ENCODE results near the gene SPATA6.

SPATA6 gene

DNA sequence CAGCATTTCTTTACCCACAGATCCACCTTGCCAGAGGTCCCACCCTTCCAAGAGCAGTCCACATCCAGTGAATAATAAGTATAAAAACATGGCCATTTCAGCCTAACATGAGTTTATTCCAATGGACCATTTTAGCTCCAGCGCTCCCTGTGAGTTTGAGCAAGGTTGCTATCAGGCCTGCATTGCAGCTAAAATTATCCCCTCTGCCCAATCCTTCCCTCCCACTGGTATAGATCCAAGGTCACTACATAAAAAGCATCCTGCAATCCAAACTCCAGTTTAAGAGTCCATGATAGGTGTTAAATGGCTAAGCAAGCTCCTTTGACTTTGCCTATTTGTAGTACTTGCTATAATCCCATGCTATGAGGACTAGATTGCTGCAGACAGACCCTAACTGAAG is 213.9 kb downstream of the SPATA6 start:
- Histone ChIP-seq H3K9me3 (ENCODE audit: control insufficient read depth, insufficient read depth, low read depth, low read length) (no peaks in the 10 kb centered on the region; the same call in 1 of the 2 replicates), H3K36me3 (ENCODE audit: control insufficient read depth in 2 of 2, insufficient read depth in 1 of 2, low read length in 2 of 2) (no peaks in the 10 kb centered on the region), H3K4me3 (ENCODE audit: low read depth, low read length) (no peak overlapping the region), H3K4me1 (ENCODE audit: control insufficient read depth, insufficient read depth, low read length) (no peaks in the 10 kb centered on the region), H3K27ac (ENCODE audit: extremely low read depth, low read depth, low read length) (no peak overlapping the region)
- ChIA-PET POLR2A (no interaction called here), CTCF (no interaction called here)
- TF ChIP-seq ZNF423 (tag by site-specific recombination; IDR thresholded peaks at IDR 0.05), result no peak
- TF ChIP-seq ZNF221 (tag by site-specific recombination; IDR thresholded peaks at IDR 0.05; ENCODE audit: borderline replicate concordance), result no peak
- no peak for TF ChIP-seq ZNF239 (tag by site-specific recombination; IDR thresholded peaks at IDR 0.05)
- no peak for TF ChIP-seq SETDB1 (IDR thresholded peaks at IDR 0.05; ENCODE audit: insufficient read length, low read length)
- no peak for TF ChIP-seq RBAK (tag by site-specific recombination; IDR thresholded peaks at IDR 0.05)

DNA sequence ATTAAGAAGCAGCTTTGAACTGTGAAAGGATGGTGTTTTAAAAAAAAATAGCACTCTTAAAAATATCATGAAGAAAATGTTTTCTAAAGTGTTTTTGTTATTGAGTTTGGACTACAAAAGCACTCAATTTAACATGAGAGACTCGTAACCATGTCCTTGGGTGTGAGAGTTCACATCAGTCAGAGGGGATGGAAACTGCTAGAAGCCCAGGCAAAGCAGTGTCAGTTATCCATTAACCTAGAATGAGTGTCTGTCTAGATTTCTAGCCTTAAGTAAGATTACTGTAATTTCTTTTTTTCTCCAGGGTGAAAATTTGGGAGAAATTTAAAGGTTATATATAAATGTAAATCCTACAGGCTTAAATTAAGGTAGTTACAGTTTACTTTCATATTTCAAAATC is 217.8 kb downstream of the SPATA6 start:
- Histone ChIP-seq H3K9me3 (ENCODE audit: control insufficient read depth, insufficient read depth, low read depth, low read length) (no peaks in the 10 kb centered on the region), H3K36me3 (ENCODE audit: control insufficient read depth in 2 of 2, insufficient read depth in 1 of 2, low read length in 2 of 2) (no peaks in the 10 kb centered on the region), H3K4me3 (ENCODE audit: low read depth, low read length) (no peak overlapping the region), H3K4me1 (ENCODE audit: control insufficient read depth, insufficient read depth, low read length) (no peaks in the 10 kb centered on the region), H3K27ac (ENCODE audit: extremely low read depth, low read depth, low read length) (no peak overlapping the region)
- POLR2A ChIA-PET, result no interaction called here
- CTCF ChIA-PET, result interaction anchor here (0.8 to 1.0 kb wide), 2 partner anchors 30 to 243 kb away, joined by 3 to 4 read pairs; no protein-coding TSS in a partner anchor
- TF ChIP-seq KLF8 (tag by site-specific recombination; IDR thresholded peaks at IDR 0.05), result no peak
- TF ChIP-seq ZNF664 (tag by site-specific recombination; IDR thresholded peaks at IDR 0.05), result no peak
- TF ChIP-seq, protein P1, sequence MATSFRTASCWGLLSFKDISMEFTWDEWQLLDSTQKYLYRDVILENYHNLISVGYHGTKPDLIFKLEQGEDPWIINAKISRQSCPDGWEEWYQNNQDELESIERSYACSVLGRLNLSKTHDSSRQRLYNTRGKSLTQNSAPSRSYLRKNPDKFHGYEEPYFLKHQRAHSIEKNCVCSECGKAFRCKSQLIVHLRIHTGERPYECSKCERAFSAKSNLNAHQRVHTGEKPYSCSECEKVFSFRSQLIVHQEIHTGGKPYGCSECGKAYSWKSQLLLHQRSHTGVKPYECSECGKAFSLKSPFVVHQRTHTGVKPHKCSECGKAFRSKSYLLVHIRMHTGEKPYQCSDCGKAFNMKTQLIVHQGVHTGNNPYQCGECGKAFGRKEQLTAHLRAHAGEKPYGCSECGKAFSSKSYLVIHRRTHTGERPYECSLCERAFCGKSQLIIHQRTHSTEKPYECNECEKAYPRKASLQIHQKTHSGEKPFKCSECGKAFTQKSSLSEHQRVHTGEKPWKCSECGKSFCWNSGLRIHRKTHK (tag by site-specific recombination; IDR thresholded peaks at IDR 0.05), result no peak
- no peak for TF ChIP-seq ZNF155 (tag by site-specific recombination; IDR thresholded peaks at IDR 0.05)
- TF ChIP-seq ZFHX2 (tag by site-specific recombination; conservative IDR thresholded peaks at IDR 0.05), result no peak
- no peak for TF ChIP-seq GLI4 (tag by site-specific recombination; IDR thresholded peaks at IDR 0.05)
- no peak for TF ChIP-seq TCF7L2 (IDR thresholded peaks at IDR 0.05; ENCODE audit: borderline replicate concordance, low read depth, low read length)
- TF ChIP-seq ZNF211 (tag by site-specific recombination; IDR thresholded peaks at IDR 0.05; ENCODE audit: low read depth), result no peak
- TF ChIP-seq, protein P2, sequence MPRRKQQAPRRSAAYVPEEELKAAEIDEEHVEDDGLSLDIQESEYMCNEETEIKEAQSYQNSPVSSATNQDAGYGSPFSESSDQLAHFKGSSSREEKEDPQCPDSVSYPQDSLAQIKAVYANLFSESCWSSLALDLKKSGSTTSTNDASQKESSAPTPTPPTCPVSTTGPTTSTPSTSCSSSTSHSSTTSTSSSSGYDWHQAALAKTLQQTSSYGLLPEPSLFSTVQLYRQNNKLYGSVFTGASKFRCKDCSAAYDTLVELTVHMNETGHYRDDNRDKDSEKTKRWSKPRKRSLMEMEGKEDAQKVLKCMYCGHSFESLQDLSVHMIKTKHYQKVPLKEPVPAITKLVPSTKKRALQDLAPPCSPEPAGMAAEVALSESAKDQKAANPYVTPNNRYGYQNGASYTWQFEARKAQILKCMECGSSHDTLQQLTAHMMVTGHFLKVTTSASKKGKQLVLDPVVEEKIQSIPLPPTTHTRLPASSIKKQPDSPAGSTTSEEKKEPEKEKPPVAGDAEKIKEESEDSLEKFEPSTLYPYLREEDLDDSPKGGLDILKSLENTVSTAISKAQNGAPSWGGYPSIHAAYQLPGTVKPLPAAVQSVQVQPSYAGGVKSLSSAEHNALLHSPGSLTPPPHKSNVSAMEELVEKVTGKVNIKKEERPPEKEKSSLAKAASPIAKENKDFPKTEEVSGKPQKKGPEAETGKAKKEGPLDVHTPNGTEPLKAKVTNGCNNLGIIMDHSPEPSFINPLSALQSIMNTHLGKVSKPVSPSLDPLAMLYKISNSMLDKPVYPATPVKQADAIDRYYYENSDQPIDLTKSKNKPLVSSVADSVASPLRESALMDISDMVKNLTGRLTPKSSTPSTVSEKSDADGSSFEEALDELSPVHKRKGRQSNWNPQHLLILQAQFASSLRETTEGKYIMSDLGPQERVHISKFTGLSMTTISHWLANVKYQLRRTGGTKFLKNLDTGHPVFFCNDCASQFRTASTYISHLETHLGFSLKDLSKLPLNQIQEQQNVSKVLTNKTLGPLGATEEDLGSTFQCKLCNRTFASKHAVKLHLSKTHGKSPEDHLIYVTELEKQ (tag by site-specific recombination; IDR thresholded peaks at IDR 0.05; ENCODE audit: borderline replicate concordance), result no peak
- TF ChIP-seq ZBTB17 (tag by site-specific recombination; IDR thresholded peaks at IDR 0.05), result no peak
- TF ChIP-seq ZNF221 (tag by site-specific recombination; IDR thresholded peaks at IDR 0.05; ENCODE audit: borderline replicate concordance), result no peak
- TF ChIP-seq ZNF701 (tag by site-specific recombination; IDR thresholded peaks at IDR 0.05), result no peak
- no peak for TF ChIP-seq GLIS2 (tag by site-specific recombination; IDR thresholded peaks at IDR 0.05)
- TF ChIP-seq ZFP3 (tag by site-specific recombination; IDR thresholded peaks at IDR 0.05; ENCODE audit: low read depth), result no peak
- TF ChIP-seq ZNF132 (tag by site-specific recombination; IDR thresholded peaks at IDR 0.05; ENCODE audit: borderline replicate concordance), result no peak
- TF ChIP-seq ZFP41 (tag by site-specific recombination; IDR thresholded peaks at IDR 0.05; ENCODE audit: borderline replicate concordance), result no peak
- no peak for TF ChIP-seq ZNF114 (tag by site-specific recombination; IDR thresholded peaks at IDR 0.05)
- TF ChIP-seq ZNF394 (tag by site-specific recombination; IDR thresholded peaks at IDR 0.05; ENCODE audit: borderline replicate concordance), result no peak
- no peak for TF ChIP-seq ZNF19 (tag by site-specific recombination; IDR thresholded peaks at IDR 0.05; ENCODE audit: low read depth)
